ENCODE data around the gene RARS1.
"Not testable (repeated sequence)": the region's sequence is repeated elsewhere in the genome, so short reads cannot be mapped to it uniquely, and the experiment has no call there.

The RARS1 gene

DNA sequence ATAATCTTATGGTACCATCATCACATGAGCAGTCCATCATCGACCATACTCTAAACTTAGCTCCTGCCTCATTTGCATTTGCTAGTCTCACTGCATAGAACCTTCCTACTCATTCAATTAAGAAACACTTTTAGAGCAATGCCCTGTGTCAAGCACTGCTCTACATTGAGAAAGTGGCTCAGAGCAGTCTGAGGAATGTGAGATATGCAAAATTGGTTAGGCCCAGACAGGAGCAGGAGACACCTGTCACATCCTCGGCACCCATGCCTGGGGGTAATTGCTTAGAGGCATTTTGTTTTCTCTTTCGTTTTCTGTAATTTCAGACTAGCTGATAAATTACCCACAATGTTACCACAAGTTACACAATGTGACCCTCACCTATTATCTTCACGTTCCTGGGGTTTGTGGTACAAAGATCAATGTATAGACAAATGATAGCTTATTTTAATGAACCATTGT, 4.9 kb upstream of the RARS1 start:
- no peak for DNase-seq (ENCODE audit: low spot score)

- no peak for DNase-seq (ENCODE audit: low spot score)
These were observed 3.9 kb upstream of the RARS1 start for GRCh38 chr5:168482361-168482760.

- no peak for DNase-seq (ENCODE audit: low spot score)
These were observed 2.8 kb downstream of the RARS1 start for GRCh38 chr5:168489059-168489458.

- DNase-seq (ENCODE audit: low spot score) = no peak
These were observed 7.8 kb downstream of the RARS1 start for GRCh38 chr5:168494057-168494555.

- no peak for DNase-seq (ENCODE audit: low spot score)
These were observed 16.4 kb downstream of the RARS1 start for GRCh38 chr5:168502563-168503237.

DNA sequence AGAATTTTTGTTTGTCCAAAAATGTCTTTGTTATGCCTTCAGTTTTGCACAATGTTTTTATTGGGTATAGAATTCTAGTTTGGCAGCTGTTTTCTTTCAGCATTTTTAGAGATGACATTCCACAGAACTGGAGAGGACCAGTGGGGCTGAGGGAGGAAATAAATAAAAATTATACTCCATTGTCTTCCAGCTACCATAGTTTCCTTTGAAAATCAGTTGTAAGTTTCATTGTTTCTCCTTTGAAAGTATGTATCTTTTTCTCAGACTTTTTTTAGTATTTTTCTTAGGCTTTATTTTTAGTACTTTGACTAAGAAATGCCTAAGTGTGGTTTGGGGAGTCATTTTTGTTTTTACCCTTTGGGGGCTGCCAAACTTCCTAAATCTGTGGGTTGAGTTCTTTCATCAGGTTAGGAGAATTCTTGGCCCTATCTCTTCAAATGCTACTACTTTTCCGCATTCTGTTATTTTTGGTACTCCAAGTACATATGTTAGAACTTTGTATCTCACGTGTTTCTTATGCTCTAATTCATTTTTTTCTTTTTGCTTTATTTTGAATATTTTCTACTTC, 27.7 kb downstream of the RARS1 start:
- no peak for DNase-seq (ENCODE audit: low spot score)

DNA sequence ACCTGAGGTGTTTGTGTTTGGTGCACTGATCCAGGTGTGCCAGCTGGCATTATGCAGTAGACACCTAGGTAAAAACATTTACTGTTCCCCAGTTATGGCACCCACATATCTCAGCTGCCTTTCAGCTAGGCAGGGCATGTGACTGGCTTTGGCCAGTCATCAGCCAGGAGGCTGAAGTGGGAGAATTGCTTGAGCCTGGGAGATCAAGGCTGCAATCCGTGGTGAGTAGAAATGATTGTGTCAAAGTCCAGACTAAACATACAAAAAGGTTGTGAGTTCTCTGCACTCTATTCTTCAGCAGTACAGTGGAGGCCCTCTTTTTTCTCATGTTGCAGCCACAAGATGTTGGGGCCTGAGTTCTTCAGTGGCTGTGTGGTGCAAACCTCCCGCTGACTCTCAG, 39.6 kb downstream of the RARS1 start:
- DNase-seq (ENCODE audit: low spot score) = no peak

DNA sequence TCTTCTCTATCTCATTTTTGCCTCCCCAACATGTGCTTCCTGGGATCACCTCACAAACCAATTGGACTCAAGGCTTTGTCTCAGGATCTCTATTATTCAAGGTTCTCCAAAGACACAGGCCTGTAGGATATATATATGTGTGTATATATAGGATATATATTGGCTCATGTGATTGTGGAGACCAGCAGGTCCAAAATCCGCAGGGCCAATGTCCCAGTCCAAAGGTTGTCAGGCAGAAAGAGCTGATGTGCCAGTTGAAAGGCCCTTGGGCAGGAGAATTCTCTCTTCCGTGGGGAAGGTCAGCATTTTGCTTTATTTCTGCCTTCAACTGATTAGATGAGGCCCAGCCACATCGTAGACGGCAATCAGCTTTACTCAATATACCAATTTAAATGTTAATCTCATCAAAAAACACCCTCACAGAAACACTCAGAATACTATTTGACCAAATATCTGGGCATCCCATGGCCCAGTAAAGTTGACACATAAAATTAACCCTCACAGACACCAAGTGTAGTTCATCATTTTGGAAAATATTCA, 41.6 kb downstream of the RARS1 start:
- no peak for DNase-seq (ENCODE audit: low spot score)

- DNase-seq (ENCODE audit: low spot score) = no peak
These were observed 42.5 kb downstream of the RARS1 start, which contains the start of gene FBLL1 for GRCh38 chr5:168528521-168529373. Gene FBLL1, plus strand, starts transcription at chr5:168529305. Its CDS starts 200 bp downstream, at chr5:168529505.

GRCh38 chr5:168529374-168530234, 43.3 kb downstream of the RARS1 start:
- DNase-seq (ENCODE audit: low spot score) = no peak

- DNase-seq (ENCODE audit: low spot score) = no peak
These were observed 44.4 kb downstream of the RARS1 start for GRCh38 chr5:168530621-168531150.

DNA sequence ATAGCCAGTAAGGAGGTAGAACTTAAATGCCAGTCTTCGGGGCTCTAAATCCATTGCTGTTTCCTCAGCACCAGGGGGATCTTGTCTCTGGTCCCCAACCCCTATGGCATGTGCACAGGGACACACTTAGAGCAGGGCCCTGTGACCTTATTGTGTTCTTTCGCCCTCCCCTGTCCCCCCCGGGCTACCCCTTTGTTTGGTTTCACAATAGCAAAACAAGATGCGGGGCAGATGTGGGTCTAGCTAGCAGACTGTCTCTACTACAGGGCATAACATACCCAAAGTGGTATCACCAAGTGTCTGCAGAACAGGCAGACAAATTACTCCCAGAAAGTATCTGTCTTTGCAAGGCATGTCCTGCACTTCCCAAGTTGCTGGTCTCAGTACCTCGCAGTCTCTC, 44.9 kb downstream of the RARS1 start:
- no peak for DNase-seq (ENCODE audit: low spot score)

- DNase-seq (ENCODE audit: low spot score) = no peak
These were observed 46.0 kb downstream of the RARS1 start for GRCh38 chr5:168531987-168532864.

DNA sequence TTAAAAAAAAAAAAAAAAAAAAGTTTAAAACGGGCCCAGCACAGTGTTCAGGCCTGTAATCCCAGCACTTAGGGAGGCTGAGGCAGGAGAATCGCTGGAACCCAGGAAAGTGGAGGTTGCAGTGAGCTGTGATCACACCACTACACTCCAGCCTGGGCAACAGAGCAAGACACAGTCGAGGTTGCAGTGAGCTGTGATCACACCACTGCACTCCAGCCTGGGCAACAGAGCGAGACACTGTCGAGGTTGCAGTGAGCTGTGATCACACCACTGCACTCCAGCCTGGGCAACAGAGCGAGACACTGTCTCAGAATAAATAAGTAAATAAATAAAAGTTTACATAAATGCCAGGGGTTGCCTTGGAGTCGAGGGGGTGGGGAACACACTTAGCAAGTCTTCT, 48.1 kb downstream of the RARS1 start:
- not testable (repeated sequence) for DNase-seq (ENCODE audit: low spot score)

GRCh38 chr5:168537176-168537575, 50.9 kb downstream of the RARS1 start:
- no peak for DNase-seq (ENCODE audit: low spot score)

GRCh38 chr5:168549554-168549953, 63.3 kb downstream of the RARS1 start:
- no peak for DNase-seq (ENCODE audit: low spot score)

GRCh38 chr5:168550656-168551055, 64.4 kb downstream of the RARS1 start:
- no peak for DNase-seq (ENCODE audit: low spot score)

DNA sequence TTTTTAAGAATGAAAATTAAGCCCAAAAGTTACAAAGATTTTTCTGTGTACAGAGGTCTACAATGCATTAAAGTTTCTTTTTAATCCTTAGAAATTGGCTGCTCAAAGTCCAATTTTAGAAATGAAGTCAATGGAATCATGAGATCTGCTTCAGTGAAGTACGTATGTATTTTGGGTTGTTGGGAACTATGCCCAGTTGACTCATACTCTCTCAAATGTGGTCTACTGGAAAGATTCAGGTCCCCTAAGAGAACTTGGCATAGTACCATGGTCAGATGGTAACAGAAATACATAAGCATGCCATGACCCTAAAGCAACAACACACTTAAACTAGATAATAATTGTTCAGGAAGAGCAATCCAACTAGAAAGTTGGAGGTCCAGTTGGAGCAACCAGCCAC, 65.9 kb downstream of the RARS1 start:
- no peak for DNase-seq (ENCODE audit: low spot score)

DNA sequence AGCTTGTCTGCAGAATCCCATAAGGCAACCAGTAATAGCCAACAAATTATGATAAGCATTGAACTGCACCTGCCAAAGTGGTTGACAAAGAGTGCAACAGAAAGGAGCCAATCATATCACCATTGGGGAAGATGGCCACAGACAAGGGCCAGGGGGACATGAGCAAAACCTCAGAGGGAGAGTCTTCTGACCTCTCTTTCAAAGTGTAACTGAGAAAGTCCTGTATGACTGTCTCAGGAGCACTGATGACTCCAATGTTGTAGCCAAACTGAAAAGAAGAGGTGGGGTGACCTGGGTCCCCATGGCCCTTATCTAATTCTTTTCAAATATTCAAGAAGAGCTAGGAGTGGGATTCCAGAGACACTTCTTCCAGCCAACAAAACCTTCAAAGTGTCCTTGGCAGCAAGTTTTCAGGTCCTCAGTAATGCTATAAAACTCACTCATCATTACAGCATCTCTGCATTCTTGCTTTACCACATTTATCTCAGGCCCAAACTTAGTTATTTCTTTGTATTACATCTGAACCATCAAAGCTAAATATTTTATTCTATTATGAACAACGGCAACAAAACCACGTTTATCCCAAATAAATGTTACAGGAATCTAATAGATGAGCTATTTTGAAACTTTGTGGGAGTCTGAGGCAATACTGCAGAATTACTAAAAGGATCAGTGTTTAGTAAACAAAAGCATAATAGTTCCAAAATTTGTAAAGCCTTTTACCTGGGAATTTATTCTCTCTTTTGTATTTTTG, 67.3 kb downstream of the RARS1 start:
- no peak for DNase-seq (ENCODE audit: low spot score)
